HG02798 (cell line): ENCODE results near the gene GALNT18.

ENCODE experiments used
- ATAC-seq: cut with Tn5 transposase; IDR thresholded peaks from one replicate; pipeline ENCODE4 v1.9.1; 2021; ENCODE audit warnings: mild to moderate bottlenecking; ENCODE audit not compliant: unreplicated experiment, poor library complexity

GALNT18 gene

DNA sequence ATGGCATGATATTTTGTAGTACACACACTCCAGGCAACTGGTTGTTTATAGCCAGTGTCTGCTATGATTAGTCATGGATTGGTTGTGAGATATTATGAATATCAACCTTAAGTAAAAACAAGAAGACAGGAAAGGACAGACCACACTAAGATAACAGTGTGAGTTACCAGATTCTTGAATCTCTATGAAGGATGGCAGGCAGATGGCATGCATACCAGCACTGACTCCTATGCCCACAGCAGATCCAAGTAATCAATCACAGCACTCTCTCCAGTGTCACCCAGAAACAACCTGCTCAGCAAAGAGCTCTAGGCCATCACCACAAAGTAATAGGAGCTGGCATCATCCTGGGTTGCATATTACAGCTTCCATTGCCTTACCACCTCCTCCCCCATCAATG, 116.6 kb downstream of the GALNT18 start:
- ATAC-seq = no peak

- ATAC-seq = no peak
Observed at GRCh38 chr11:11504071-11504470, 117.7 kb downstream of the GALNT18 start.

GRCh38 chr11:11502263-11502861, 119.4 kb downstream of the GALNT18 start:
- no peak for ATAC-seq

- no peak for ATAC-seq
Observed at GRCh38 chr11:11501546-11502262, 120.1 kb downstream of the GALNT18 start.

- no peak for ATAC-seq
Observed at GRCh38 chr11:11500744-11501487, 120.9 kb downstream of the GALNT18 start.

- ATAC-seq = no peak
Observed at GRCh38 chr11:11499300-11499699, 122.5 kb downstream of the GALNT18 start.

DNA sequence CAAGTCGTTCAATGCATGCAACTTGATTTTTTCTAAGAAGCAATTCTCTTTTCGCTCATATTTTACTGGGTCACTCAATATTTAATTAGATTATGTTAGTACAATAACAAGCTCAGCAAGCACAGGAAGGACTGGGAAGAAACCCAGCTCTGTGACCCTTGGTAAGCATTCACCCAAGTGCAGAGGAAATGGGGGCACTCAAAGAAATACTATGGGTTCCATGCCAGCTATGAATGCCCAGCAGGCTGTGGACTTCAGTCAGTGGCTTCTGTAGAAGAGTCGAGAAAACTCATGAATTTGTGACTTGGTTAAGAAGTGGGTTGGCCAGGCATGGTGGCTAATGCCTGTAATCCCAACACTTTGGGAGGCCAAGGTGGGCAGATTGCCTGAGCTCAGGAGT, 123.6 kb downstream of the GALNT18 start:
- no peak for ATAC-seq

DNA sequence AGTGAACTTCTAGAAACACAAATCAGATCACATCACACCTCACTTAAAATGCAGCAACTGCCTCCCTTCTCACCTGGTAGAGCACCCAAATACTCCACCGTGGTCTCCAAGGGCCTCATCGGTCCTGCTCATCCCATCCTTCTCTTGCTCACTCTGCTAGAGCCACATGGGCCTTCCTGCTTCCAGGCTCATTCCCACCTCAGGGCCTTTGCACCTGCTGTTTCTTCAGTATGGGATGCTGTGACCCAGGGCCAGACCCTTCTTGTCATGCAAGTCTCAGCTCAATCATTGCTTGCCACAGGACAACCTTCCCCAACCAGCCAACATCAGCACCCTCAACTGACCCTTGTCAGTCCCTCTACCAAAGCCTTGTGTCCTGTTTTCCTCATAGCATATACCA, 124.9 kb downstream of the GALNT18 start:
- no peak for ATAC-seq

DNA sequence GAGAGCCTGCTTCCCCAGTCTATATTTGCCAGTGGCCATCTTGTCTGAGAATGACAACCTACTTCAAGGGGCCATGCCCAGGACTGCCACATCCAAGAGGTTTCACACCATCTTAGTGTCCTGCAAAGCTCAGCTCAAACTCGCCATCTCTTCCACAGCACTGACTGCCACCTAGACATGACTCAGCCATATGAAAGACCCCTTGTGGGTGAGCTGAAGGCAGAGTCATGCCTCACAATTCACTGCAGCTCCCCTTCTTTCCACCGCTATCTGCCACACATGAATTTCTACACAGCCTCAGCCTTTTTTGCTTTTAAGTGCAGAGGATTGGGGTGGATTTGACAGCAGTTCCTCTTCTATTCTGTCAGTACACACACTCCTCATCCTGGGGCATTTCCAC, 127.5 kb downstream of the GALNT18 start:
- no peak for ATAC-seq

DNA sequence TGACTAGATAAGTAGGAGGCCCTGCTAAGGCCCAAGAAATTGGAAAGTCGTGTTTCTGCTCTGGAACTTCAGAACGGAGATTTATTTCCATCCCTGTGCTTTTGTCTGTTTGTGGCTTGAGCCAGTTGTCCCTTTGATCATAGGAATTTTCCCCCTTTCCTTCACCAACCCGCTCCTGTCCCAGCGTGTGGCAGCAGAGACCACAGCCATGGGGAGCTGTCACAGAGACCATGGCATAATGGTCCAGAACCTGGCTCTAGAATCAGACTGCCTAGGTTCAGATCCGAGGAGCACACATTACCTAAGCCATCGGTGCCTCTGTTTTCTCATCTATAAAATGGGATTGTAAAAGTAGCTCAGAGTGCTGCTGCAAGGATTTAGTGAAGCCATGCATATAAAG, 128.1 kb downstream of the GALNT18 start:
- no peak for ATAC-seq

DNA sequence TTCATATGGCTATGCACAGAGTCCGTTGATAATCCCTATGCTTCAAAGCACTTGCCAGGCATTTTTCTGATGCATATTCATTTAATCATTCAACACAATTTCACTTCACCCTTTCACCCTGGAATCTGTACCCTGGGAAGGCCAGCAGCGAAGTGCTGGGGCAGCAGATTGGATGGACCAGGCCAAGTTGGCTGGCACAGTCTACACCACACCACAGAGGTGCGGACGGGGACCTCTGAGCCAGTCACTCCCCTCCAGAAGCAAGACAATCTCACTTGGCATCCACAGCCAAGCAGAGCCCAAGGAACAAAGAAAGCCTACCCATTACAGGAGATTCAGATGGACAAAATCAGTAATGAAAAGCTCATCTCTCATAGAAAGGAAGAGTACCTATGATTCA, 130.2 kb downstream of the GALNT18 start:
- ATAC-seq = no peak

DNA sequence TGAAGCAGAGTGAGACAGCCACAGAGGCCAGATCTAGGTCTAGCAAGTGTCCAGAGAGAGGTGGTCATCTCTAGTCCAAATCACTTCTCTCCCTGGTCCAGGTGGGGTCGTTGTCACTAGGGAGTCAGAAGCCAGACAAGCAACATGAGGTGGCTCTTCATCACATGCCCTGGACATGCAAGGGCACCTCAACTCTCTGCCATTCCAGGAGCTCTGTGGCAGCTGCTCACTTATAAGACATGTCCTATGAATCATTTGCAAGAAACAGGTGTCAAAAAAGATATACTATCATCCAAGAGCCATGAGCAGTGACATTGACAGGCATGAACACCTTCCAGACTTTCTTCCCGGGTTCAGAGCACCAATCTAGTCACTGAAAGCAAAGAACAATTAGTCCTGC, 130.8 kb downstream of the GALNT18 start:
- ATAC-seq = no peak

DNA sequence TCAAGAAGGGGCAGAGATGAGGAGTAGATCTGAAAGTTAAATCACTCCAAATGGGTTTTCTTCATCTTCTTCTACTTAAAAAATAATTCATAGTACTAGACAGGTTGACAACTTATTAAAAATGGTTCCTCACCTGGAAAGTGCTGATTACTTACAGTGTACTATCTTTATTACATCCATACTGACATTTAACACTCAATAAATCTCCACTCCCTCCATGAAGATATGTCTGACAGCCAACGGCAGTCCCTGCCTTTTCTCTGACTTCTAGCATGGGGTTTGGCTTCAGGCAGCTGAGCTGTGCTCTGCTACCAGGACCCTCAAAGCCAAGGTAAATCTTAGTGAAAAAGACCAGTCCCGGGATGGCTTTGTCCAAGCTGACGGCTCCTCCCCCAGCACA, 135.4 kb downstream of the GALNT18 start:
- ATAC-seq = no peak

DNA sequence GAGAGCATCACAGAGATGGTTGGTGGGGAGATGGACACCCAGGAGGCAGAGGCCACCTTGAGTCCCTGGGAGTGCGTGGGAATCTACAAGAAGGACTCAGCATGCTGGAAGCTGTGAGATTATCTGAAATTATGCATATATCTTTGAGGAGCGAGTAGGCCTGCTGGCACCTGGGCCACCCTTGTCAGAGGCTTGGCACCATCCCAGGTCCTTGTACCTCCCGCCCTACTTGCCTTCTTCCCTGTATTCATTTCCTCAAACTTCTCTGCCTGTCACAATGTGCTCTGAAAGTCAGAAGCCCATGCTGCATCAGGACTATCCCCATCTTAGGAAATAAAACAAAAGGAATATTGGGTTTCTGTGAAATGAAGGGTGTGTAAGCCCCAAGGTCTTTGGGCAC, 135.8 kb downstream of the GALNT18 start:
- ATAC-seq = no peak

GRCh38 chr11:11483627-11484026, 138.2 kb downstream of the GALNT18 start:
- no peak for ATAC-seq

DNA sequence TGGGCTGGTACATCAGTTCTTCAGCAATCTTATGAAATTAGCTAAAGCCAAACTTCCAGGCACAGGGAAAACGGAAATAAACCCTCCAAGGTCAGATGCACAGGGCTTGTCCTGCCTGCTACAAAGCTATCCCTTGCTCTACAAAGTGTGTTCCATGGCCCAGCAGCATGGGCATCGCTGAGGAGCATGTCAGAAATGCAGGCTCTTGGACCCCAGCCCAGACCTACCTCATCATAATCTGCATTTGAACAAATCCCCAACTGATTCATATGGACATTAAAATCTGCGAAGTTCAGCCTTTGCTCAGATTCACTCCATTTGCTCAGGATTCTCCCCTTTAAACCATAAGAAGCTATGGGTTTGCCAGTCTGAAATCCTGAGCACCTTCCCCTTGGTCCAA, 139.1 kb downstream of the GALNT18 start:
- ATAC-seq = no peak

- no peak for ATAC-seq
Observed at GRCh38 chr11:11481371-11481770, 140.4 kb downstream of the GALNT18 start.

- ATAC-seq = no peak
Observed at GRCh38 chr11:11480971-11481370, 140.8 kb downstream of the GALNT18 start.

GRCh38 chr11:11478687-11479086, 143.1 kb downstream of the GALNT18 start:
- no peak for ATAC-seq

DNA sequence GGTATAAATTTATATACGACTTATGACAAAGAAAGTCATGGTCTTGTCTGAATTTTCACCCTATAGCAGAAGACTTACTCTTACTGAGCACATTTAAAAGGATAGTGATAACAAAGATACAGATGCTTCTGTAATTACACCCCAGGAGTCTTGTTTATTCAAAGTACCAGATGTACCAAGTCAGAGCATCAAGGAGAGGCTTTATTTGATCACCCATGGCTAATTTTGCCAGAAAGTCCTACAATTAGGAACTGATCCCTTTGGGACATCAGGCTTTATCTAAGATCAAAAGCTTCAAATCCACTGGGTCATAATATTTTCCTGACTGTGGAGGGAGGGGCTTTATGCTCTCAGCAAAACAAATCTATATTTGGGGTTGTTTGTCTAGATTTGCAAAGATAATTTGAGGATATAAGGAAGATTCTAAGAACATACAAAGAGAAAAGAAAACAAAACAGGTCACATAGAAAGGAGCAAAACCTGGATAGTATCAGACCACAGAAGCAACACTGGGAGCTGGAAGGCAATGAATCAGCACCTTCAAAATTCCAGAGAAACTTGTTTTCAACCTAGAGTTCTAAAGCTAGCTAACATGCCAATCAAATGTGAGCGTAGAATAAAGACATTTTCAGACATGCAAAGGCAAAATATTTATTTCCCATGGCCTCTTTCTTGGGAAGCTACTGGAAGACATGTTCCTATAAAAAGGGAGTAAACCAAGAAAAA, 143.9 kb downstream of the GALNT18 start:
- no peak for ATAC-seq
